ENCODE results near the gene MAP1B.

- TF ChIP-seq CTCF (IDR thresholded peaks at IDR 0.05; ENCODE audit: low read length) (no peak), EZH2 (IDR thresholded peaks at IDR 0.05; ENCODE audit: borderline replicate concordance, low read length) (no peak)
Measured at GRCh38 chr5:72214168-72214567, 106.9 kb downstream of the MAP1B start.

All from OCI-LY1 (cell line).